Measurements from ENCODE around the gene HOXA5. TPM values are rescaled to one million over a fixed set of nuclear protein-coding genes. Genes with fewer than 3 reads are reported as not detected.

The HOXA5 gene
- polyA plus RNA-seq, 5 donors: 77.5 to 95.7 (median 86.2) TPM

DNA sequence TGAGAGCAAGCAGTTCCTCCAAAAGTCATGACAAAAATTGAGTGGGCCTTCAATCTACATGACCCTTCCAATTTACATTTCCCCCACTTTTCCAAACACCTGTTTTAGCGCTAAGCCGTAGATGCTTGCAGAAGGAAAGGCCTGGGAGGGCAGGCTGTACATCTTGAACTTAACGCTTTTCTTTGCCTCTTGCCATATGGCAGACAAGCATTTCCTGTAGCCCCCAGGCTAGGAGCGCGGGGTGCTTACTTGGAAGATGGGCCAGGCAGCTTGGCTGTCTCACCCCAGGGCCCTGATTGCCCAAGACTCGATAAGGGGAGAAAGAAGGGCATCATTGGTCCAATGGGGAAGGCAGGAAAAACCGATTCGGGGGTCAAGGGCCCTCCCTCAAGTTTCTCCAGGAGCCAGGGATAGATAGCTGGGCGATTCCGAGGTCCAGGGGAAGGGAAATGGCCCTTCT is 28.9 kb upstream of the HOXA5 start:
- DNase-seq: no peak

DNA sequence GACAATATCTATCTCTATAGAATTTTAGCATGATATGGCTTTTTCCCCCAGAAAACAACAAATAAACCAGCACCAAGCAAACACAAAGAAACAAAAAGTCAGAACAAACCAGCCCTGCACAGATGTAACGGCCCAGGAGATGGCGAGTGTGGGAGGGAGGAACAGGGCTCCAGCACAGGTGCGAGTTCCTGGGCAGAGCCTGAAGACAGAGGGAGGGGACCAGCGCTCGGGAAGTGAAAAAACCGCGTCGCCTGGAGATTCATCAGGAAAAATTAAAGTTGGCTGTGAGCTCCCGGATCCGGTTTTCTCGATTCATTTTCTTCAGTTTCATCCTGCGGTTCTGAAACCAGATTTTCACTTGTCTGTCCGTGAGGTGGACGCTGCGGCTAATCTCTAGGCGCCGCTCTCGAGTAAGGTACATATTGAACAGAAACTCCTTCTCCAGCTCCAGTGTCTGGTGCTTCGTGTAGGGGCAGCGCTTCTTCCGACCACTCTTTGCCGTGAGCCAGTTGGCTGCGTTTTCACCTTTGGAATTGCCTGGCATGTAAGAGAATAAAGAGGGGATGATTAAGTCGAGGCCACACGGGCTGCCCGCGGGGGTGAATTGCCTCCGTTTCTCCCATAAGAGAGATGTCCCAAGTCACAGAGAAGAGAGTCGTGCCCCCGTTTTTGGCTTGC is 28.3 kb upstream of the HOXA5 start:
- DNase-seq: no peak

DNA sequence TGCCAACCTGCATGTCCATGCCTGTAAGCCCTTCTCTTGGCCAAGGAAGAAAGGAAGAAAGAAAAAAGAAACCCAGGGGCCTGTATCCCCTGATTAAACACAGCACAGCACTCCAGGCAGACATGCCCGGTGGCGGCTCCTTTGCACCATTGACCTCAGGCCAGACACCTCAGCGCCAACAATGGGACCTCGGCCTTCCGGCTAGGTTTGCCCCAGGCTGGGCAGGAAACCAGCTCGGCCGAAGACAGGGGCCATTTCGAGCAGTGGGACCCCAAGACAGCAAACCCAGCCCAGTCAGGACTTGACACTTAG is 27.8 kb upstream of the HOXA5 start:
- DNase-seq: no peak

DNA sequence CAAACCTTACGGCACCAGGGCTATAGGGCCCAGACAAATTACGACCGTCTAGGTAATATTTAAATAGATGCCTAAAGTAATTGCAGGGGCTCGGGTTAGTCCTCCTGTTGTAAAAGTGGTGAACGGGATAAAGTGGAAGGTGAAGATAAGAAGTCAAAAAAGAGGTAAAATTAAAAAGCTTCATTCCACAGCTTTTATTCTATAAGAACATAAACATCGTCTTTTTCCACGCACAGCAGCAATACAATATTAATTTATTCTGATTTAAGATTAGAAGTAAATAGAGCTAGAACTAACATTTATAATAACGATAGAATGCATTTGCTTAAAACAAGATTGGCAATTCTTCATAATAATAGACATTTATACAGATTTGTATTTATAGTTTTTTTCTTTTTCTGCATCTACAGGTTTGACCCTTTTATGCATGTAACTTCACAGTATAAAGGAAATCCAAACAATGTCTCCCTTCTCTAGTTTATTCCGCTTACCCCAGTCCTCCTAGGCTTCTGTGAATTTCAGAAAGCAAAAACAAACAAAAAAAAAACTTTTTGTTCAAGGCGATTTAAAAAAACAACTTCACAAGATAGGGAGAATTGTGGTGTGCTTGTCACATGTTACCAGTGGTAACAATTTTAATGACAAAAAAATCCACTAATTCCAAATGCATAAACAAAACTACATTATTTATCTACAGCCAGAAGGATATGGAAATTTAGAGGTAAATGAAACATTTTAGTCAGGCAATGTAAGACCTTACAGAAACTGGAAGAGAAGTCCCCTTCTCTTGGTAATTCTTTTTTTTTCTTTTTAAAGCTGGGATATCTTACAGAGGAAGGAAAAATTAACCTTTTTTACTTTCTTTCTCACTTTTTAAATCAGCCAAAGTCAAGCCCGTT is 27.2 kb upstream of the HOXA5 start:
- DNase-seq: no peak

DNA sequence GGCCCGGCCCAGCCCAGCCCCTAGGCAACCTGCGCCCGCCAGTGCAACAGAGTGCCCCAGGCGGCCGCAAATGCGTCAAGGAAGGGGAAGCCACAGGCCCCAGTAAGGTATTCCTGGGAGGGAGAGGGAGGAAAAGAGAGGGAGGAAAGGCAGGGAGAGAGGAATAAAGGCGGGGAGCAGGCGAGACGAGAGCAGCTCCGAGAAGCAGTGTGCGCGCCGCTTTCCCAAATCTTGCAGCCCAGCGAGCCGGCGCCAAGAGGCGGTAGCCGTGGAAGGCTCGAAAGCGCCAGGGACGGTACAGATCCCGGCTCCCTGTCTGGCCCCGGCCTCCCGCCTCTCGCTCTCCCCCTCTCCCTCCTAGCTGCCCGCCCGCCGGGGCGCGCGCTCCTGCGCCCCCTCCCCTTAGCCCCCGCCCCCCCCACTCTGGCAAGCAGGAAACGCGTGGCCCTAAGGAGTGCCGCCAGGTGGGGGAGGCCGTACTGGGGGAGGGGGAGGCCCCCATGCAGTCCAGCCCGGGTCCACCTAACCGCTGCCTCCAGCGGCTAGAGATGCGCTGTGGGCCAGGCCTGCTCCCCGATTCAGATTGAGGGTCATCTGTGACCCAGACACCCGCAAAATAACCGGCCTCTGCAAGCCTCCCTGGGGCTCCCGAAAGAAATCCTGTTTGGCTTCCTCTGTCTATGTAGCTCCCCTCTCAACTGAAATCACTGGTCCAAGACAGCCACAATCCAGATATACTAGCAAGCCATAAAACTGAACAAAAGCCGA is 26.4 kb upstream of the HOXA5 start:
- DNase-seq: no peak

DNA sequence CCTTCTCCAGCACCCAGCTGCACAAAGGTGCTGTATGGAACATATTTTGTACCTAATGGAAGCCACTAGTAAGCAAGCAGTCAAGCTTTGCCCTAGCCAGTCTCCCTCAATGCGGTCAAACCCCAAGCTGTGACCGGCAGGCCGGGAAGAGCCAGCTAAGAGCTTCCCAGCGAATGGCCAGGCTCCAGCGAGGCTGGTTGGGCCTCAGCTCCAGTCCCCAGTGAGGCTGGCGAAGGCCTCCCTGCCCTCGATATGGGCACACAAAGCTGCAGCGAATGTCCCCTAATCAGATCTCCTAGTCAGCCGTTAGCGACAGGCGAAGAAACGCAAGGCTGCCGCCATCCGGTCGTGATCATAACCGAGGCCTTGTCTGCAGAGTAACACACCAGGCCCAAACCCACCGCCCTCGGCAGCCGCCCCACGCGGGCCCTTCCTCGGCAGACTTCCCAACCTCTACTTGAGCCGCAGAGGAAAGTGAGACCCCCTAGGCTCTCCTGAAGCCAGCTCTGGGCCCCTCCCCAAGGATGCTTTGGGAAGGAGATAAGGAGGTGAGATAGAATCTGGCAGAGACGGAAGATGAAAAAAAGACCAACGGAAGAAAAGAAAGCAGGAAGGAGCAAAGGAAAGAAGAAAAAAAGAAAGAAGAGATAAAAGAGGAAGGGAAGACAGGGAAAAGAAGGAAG is 24.9 kb upstream of the HOXA5 start:
- DNase-seq: no peak

DNA sequence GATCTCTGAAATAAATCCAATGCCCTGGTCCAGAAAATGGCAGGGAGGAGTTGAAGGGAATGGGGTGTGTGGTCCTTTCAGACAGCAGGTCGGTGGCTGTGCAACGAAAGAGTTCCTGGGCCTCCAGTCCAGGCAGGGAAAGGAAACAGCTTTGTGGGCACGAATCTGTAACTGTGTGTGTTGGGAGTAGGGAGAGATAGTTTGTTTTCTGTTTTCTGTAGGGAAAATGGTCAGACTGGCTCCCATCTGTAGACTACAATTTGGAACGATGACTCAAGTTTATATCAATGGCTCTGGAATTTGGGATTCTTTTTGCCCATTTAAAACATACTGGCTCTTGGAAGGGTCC is 24.4 kb upstream of the HOXA5 start:
- DNase-seq: no peak

DNA sequence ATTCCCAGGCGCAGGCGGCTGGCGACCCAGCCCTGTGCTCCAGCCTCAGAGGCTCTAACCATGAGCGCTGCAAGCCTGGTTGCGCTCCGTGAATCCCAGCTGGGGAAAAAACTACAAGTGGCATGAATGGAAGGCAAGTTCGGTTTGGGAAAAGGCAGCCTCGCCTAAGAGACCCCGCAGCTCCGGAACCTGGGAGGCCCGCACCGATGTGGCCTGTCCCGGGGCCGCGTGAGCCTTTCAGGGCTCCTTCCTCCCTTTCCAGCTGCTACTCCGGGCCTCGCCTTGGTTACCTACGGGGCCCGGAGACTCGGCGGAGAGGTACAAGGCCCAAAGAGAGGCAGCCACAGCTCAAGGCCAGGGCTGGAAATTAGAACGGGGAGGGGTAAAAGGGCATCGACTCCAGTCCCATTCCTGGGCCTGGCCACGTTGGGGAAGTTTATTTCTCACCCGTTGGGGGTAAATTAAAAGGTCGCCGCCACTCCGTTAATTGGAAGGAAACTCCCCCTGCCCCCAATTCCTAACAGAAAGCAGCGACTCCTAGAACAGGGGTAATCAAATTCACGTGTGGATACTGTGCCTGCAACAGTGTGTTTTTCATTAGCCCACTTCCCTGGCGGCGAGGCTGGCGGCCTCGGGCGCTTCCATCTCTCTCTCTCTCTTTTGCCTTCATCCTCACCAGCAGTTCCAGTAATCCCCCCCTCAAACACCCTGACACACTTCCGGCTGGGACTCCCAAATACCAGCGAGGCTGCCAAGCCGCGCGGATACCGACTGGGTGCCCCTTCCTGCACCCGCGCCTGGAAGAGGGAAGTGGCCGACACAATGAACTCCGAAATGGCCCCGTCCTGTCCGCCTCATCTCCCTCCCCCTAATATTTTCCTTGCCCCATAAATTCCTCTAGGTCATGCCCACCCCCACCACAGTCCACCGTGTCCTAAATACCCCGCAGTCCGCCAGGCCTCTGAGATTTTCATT is 23.3 kb upstream of the HOXA5 start:
- DNase-seq: no peak

DNA sequence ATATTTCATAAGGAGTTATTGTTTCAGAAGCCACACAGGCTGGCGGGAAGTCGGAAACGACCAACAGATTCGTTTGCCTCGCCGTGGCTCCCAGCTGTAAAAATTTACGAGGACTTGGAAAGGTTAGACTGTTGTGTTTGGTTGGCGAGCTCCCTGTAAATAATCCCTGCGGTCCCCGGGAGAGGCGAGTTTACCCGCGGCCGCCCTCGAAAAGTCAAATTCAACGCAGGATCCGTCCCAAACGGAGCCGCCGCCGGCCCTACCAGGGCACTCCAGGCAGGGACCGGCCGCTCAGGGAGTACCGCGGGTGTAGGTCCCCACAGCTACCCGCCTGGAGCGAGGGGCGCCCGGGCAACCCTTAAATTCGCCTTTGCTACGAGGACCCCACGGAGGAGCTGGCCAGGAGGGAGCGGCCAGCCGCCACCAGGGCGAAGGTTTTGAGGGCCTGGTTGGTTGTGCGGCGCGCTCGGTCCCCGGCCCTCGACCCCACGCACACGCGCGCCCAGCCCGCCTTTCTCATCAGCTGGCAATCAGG is 22.6 kb upstream of the HOXA5 start:
- no peak for DNase-seq

DNA sequence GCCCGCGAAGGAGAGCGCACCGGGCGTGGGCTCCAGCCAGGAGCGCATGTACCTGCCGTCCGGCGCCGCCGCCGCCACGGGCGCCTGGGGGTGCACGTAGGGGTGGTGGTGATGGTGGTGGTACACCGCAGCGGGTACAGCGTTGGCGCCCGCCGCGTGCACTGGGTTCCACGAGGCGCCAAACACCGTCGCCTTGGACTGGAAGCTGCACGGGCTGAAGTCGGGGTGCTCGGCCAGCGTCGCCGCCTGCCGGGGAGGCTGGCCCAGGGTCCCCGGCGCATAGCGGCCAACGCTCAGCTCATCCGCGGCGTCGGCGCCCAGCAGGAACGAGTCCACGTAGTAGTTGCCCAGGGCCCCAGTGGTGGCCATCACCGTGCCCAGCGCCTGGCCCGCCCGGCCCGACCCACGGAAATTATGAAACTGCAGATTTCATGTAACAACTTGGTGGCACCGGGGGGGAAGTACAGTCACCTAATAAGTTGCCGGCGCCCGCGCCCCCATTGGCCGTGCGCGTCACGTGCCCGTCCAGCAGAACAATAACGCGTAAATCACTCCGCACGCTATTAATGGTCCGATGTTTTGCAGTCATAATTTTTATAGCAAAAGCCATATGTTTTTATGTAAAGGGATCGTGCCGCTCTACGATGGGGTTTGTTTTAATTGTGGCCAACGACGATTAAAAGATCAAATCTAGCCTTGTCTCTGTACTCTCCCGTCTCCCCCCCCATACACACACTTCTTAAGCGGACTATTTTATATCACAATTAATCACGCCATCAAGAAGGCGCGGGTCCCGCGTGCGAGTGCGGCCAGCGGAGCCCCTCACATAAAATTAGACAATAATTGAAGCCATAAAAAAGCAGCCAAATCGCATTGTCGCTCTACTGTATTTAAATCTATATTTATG is 21.9 kb upstream of the HOXA5 start, which contains the start of gene HOXA9:
Gene HOXA9, minus strand, starts transcription at position 449 of the 907 bp plus-strand sequence. Its CDS starts 80 bp downstream, at position 369.
- no peak for DNase-seq

DNA sequence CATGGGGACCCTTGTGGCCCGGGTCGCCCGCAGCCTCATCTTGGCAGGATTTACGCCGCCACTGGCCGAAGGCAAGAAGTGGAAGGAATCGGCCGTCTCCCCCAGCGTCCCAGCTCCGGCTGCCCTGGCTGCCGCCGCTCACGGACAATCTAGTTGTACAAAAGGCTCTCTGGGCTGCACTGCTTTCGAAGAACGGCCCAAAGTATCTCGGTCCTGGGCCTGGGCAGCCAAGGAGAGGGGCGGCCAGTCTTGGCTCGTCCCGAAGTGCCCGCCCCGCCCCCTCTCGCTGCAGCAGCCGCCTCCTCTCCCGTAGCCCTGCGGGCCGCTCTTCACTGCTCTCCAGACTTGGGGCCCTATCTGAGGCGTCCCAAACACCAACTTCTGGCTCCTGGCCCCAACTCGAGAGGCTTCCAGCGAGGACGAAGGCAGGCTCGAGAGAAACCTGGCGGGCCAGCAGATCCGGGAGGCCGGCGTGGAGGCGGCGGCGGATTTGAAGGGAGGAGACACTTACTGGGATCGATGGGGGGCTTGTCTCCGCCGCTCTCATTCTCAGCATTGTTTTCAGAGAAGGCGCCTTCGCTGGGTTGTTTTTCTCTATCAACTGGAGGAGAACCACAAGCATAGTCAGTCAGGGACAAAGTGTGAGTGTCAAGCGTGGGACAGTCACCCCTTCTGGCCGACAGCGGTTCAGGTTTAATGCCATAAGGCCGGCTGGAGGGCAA is 21.0 kb upstream of the HOXA5 start:
- DNase-seq: no peak

DNA sequence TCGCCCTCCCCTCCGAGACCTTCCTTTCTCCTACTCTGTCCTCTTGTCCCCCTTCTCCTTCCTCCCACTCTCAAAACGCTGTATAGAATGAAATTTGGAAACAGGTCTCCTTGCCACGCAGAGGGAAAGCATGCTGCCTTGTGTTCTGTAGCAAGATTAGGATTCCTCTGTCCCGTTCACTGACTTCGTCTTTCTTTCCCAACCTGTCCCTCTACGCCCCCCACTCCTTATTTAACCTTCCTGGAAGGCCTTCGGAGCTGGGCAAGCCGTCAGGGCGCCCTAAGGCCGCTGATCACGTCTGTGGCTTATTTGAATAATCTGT is 20.5 kb upstream of the HOXA5 start:
- DNase-seq: no peak

DNA sequence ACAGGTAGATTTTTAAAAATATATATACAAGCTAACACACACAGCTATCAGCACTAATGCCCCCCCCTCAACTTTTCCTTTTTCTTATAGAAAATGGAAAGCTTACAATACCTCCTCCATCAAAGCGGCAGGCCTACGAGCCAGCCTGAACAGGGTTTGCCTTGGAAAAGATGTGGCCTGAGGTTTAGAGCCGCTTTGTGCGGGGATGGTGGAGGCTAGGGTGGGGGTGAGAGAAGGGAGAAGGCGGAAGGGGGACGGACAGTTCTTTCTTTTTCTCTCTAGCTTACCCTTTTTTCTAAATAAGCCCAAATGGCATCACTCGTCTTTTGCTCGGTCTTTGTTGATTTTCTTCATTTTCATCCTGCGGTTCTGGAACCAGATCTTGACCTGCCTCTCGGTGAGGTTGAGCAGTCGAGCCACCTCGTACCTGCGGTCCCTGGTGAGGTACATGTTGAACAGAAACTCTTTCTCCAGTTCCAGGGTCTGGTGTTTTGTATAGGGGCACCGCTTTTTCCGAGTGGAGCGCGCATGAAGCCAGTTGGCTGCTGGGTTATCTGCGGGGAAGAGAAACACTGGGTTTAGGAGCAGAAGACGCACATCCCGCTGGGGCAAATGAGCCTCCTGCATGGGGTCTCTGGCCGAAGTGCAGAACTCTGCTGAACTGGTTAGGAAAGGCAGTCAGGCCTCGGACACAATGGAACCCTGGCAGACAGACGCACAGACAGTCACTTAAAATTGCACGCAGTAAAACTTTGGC is 20.0 kb upstream of the HOXA5 start:
- DNase-seq: no peak

DNA sequence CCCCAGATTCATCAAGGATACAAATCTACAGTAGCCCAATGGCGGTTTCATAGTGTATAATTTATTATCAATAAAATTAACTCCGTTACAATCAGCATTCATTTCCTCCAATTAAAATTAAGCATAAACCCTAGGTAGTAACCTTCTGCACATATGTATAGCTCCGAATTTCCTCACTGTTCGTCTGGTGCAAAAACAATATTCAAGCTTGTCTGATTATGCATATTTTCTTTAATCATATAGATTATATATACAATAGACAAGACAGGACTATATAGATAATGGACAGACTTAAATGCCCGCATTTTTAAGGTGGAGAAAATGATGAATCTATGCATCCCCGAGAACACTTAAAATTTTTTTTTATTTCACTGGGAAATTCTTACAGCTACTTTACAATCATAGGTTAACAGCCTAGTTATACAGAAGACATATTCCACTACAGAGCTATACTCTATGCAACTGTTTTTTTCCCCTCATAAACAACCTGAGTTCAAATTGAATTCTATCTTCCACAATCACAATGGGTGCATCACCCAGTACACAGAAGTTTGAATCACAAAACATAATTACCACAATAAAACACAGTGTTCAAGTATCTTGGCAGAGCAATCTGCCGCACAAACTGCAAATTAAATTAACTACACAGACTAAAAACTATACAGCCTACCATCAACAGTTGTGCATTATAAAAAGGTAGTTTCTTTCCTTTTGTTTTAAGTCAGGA is 19.2 kb upstream of the HOXA5 start:
- no peak for DNase-seq

DNA sequence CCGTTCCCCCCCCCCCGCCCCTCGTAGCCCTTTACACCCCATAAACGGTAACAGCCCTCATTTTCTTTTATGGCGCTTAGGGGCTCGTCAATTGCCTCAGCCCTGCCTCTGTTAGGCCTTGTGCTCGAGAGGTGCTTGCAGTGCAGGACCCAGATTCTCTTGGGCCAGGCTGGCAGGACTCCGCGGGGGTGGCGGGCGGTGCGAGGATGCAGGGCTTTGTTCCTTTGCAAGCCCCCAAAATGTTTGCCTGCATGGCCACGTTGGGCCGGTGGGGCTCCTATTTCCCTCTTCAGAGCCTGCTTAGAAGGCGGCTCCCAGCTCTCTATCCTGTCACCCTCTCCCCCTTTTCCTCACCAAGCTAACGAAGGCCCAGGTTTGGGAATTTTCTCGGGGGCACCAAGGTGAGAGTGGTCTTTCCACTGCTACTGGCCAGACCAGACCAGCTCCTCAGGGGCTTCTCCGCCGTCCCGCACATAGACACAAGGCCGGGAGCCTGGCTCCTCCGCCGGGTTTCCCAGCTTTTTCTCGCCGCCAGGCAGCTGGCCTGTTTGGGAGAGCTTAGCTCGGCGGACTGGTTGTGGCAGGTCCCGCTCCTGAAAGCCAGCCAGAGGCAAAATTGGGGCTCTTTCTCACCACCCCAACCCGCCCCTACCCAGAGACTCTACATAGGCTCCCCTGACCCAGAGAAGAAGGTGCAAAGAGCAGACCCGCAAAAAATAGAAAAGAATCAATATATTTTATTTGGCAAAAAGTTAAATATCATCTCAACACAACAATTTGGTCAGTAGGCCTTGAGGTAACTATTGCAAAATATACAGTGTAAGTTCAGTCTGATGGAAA is 18.5 kb upstream of the HOXA5 start:
- no peak for DNase-seq

DNA sequence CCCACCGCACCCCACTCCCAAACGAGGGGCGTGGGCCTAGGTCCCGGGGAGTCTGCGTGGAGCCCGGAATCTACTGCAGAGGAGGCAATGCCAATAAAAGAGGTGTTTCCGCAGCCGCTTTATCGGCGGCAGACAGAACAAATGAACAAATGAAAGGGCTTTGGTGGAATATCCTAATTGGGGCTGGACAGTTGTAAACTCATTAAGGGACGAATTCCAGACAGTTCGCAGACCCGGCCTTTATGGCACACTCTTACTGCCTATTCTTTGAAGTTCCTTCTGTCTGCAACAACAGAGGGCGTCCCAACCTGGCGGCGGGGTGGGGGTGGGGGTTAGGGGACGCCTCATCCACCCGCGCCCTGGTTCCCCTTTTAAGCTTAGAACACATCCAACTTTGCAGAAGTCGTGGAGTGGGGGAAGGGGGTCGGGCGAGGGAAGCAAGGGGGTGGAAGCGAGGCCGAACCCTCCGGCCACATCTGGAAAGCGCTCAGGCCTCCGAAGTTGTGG is 17.8 kb upstream of the HOXA5 start:
- DNase-seq: no peak
